ENCODE results near the gene AGO4.
A peak's percentile ranks its signal among the peaks of the same experiment; 100 is the strongest.
"Not testable (repeated sequence)": the region's sequence is repeated elsewhere in the genome, so short reads cannot be mapped to it uniquely, and the experiment has no call there.

The AGO4 gene

GRCh38 chr1:35845766-35846165 is 38.0 kb downstream of the AGO4 start:
- Mint-ChIP-seq H3K36me3 (peaks cover 66% of the 10 kb centered on the region), H3K4me1 (no peaks in the 10 kb centered on the region), H3K9me3 (no peaks in the 10 kb centered on the region), H3K27ac (no peak overlapping the region), H3K4me3 (no peak overlapping the region)
- ATAC-seq: no peak
- DNase-seq (ENCODE audit: low spot score in 2 of 2): no peak

GRCh38 chr1:35847935-35848565 is 40.2 kb downstream of the AGO4 start:
- H3K4me1 Mint-ChIP-seq: no peaks in the 10 kb centered on the region

DNA sequence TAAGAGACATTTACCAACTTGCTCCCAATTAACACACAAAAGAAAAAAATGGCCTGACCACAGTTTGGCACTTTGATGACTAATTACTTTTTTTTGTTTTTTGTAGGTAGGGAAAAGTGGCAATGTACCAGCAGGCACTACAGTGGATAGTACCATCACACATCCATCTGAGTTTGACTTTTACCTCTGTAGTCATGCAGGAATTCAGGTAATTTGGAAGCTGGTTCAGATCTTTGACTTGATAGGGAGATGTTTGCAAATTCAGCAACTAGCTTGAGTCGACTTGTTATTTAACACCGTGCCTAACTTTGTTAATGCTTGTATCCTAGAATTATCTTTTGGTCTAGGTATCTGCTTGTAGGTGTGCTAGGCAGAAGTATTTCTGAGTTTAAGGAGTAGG is 42.2 kb downstream of the AGO4 start:
- ATAC-seq (no peak), DNase-seq (ENCODE audit: low spot score in 2 of 2) (no peak)
- Mint-ChIP-seq H3K4me1 (no peaks in the 10 kb centered on the region), H3K36me3 (peaks cover 67% of the 10 kb centered on the region), H3K27ac (no peak overlapping the region), H3K9me3 (no peaks in the 10 kb centered on the region), H3K4me3 (no peak overlapping the region)

More at GRCh38 chr1:35847935-35848565, 40.2 kb downstream of the AGO4 start:
- no peak overlapping the region for H3K27ac Mint-ChIP-seq
- peaks cover 66% of the 10 kb centered on the region for H3K36me3 Mint-ChIP-seq
- no peak for DNase-seq (ENCODE audit: low spot score in 2 of 2)
- ATAC-seq: no peak
- H3K9me3 Mint-ChIP-seq: no peaks in the 10 kb centered on the region
- no peak overlapping the region for H3K4me3 Mint-ChIP-seq

- no peak overlapping the region for H3K27ac Mint-ChIP-seq
- no peak for DNase-seq (ENCODE audit: low spot score in 2 of 2)
- H3K36me3 Mint-ChIP-seq: peaks cover 68% of the 10 kb centered on the region
- no peaks in the 10 kb centered on the region for H3K9me3 Mint-ChIP-seq
- no peak overlapping the region for H3K4me3 Mint-ChIP-seq
- no peaks in the 10 kb centered on the region for H3K4me1 Mint-ChIP-seq
- no peak for ATAC-seq
These were observed 42.9 kb downstream of the AGO4 start for GRCh38 chr1:35850716-35851115.

GRCh38 chr1:35851132-35851869 is 43.5 kb downstream of the AGO4 start:
- peaks cover 69% of the 10 kb centered on the region for H3K36me3 Mint-ChIP-seq
- peak overlapping the region; percentile 3 for H3K27ac Mint-ChIP-seq
- no peaks in the 10 kb centered on the region for H3K4me1 Mint-ChIP-seq
- no peak overlapping the region for H3K4me3 Mint-ChIP-seq
- no peaks in the 10 kb centered on the region for H3K9me3 Mint-ChIP-seq
- no peak for DNase-seq (ENCODE audit: low spot score in 2 of 2)
- no peak for ATAC-seq

GRCh38 chr1:35852241-35852640 is 44.4 kb downstream of the AGO4 start:
- Mint-ChIP-seq H3K9me3 (no peaks in the 10 kb centered on the region), H3K27ac (no peak overlapping the region), H3K36me3 (peaks cover 72% of the 10 kb centered on the region)

GRCh38 chr1:35854989-35855700 is 47.3 kb downstream of the AGO4 start:
- Mint-ChIP-seq H3K9me3 (no peaks in the 10 kb centered on the region), H3K4me1 (no peaks in the 10 kb centered on the region), H3K27ac (no peak overlapping the region), H3K4me3 (no peak overlapping the region), H3K36me3 (peaks cover 69% of the 10 kb centered on the region)
- ATAC-seq (no peak), DNase-seq (ENCODE audit: low spot score in 2 of 2) (no peak)

More at GRCh38 chr1:35852241-35852640, 44.4 kb downstream of the AGO4 start:
- H3K4me3 Mint-ChIP-seq: no peak overlapping the region
- DNase-seq (ENCODE audit: low spot score in 2 of 2) (no peak), ATAC-seq (no peak)
- H3K4me1 Mint-ChIP-seq: no peaks in the 10 kb centered on the region

DNA sequence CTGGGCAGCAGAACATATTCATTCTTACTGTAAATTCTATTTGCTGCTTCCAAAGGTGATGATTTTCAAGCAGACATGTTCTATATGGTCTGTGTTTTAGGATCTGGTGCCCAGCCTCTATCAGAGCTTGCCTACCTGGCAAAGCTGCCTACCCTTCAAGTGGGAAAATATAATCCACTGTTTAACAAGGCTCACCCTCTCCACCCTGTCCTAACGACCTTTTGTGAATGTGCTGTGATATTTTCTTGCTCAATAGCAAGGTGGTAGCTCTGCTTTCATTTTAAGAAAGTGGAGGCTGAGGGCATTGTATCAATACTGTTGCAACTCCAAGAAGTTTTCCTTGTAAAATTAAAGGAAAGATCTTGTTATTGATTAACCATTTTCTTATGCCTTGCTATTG is 49.1 kb downstream of the AGO4 start:
- DNase-seq (ENCODE audit: low spot score in 2 of 2) (no peak), ATAC-seq (no peak)
- Mint-ChIP-seq H3K4me3 (no peak overlapping the region), H3K36me3 (peaks cover 51% of the 10 kb centered on the region), H3K4me1 (no peaks in the 10 kb centered on the region), H3K9me3 (no peaks in the 10 kb centered on the region), H3K27ac (no peak overlapping the region)

DNA sequence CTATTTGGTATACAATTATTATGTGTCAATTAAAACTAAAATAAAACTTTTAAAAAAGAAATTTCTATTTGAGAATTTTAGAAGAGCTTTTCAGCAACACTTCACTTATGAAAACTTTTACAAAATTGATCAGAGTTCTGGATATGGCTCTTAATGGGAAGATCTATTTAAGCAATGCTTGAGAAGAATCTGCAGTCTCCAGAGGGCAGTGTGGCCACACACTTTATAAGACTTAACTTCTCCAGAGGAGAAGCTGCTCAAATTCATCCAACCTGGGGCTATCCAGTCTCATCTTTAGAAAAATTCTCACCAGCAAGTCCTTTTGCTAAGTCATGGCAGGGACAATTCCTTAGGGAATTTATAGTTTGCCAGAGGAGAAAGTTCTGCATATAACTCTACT is 50.0 kb downstream of the AGO4 start:
- ATAC-seq (no peak), DNase-seq (ENCODE audit: low spot score in 2 of 2) (no peak)
- H3K4me3 Mint-ChIP-seq: no peak overlapping the region
- no peaks in the 10 kb centered on the region for H3K4me1 Mint-ChIP-seq
- no peak overlapping the region for H3K27ac Mint-ChIP-seq
- no peaks in the 10 kb centered on the region for H3K9me3 Mint-ChIP-seq
- peaks cover 42% of the 10 kb centered on the region for H3K36me3 Mint-ChIP-seq

GRCh38 chr1:35860696-35861095 is 52.9 kb downstream of the AGO4 start:
- Mint-ChIP-seq H3K9me3 (no peaks in the 10 kb centered on the region), H3K4me1 (no peaks in the 10 kb centered on the region), H3K36me3 (peaks cover 13% of the 10 kb centered on the region), H3K27ac (no peak overlapping the region), H3K4me3 (no peak overlapping the region)
- DNase-seq (ENCODE audit: low spot score in 2 of 2): no peak
- ATAC-seq: no peak

GRCh38 chr1:35863136-35863535 is 55.3 kb downstream of the AGO4 start:
- ATAC-seq (no peak), DNase-seq (ENCODE audit: low spot score in 2 of 2) (no peak)
- peaks cover 5% of the 10 kb centered on the region for H3K36me3 Mint-ChIP-seq
- no peaks in the 10 kb centered on the region for H3K4me1 Mint-ChIP-seq
- H3K9me3 Mint-ChIP-seq: no peaks in the 10 kb centered on the region
- H3K4me3 Mint-ChIP-seq: no peak overlapping the region
- H3K27ac Mint-ChIP-seq: no peak overlapping the region

GRCh38 chr1:35863881-35864625 is 56.2 kb downstream of the AGO4 start:
- no peaks in the 10 kb centered on the region for H3K4me1 Mint-ChIP-seq
- no peak overlapping the region for H3K27ac Mint-ChIP-seq
- no peak overlapping the region for H3K4me3 Mint-ChIP-seq
- ATAC-seq: no peak
- no peak for DNase-seq (ENCODE audit: low spot score in 2 of 2)
- peaks cover 3% of the 10 kb centered on the region for H3K36me3 Mint-ChIP-seq
- no peaks in the 10 kb centered on the region for H3K9me3 Mint-ChIP-seq

DNA sequence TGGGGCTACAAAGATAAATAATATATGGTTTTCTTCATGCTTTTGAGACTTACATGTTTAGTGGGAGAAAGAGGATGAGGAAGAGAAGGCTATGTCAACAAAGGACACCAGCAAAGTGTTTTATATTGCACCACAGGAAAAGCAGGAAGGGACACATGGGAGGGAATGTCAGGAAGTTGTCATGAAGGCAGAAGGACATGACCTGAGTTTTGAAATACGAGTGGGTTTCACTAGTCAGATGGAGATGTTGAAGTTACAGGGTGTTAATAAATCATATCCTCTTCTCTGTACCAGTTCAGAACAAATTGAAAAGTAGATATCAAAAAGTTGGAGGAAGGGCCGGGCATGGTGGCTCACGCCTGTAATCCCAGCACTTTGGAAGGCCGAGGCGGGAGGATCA is 57.0 kb downstream of the AGO4 start:
- Mint-ChIP-seq H3K36me3 (no peaks in the 10 kb centered on the region), H3K27ac (no peak overlapping the region), H3K9me3 (no peaks in the 10 kb centered on the region), H3K4me3 (no peak overlapping the region), H3K4me1 (no peaks in the 10 kb centered on the region)
- no peak for DNase-seq (ENCODE audit: low spot score in 2 of 2)
- ATAC-seq: no peak

DNA sequence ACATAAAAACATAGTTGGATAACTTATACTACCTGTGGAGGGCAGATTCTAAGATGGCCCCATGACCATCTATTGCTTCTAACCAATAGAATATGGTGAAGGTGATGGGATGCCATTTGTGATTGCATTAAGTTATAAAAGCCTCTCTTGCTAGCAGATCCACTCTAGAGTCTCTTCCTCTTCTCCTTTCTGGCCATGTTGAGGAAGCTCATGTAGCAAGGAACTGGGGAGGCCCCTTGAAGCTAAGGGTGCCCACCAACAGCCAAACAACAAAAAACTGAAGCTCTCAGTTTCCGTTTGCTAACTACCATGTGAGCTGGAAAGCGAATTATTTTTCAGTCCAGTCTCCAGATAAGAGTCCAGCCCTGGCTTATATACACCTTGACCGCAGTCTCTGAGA is 59.2 kb downstream of the AGO4 start:
- H3K4me3 Mint-ChIP-seq: no peak overlapping the region
- H3K4me1 Mint-ChIP-seq: no peaks in the 10 kb centered on the region
- DNase-seq (ENCODE audit: low spot score in 2 of 2): no peak
- no peaks in the 10 kb centered on the region for H3K36me3 Mint-ChIP-seq
- no peak overlapping the region for H3K27ac Mint-ChIP-seq
- H3K9me3 Mint-ChIP-seq: no peaks in the 10 kb centered on the region
- no peak for ATAC-seq

GRCh38 chr1:35869245-35869950 is 61.6 kb downstream of the AGO4 start:
- H3K9me3 Mint-ChIP-seq; H3K36me3 Mint-ChIP-seq; H3K4me3 Mint-ChIP-seq; H3K27ac Mint-ChIP-seq; ATAC-seq; DNase-seq (ENCODE audit: low spot score in 2 of 2); H3K4me1 Mint-ChIP-seq: not testable (repeated sequence)

Measured in stimulated activated effector memory CD8-positive, alpha-beta T cell treated with anti-CD3 and anti-CD28 coated beads, Interleukin-12 subunit alpha, Interleukin-12 subunit beta, amount 100 ng/mL, for 72 hours (primary cell).